HG02870 (cell line): ENCODE data around the gene BEAN1.

Experiments
- ATAC-seq: cut with Tn5 transposase; IDR thresholded peaks from one replicate; pipeline ENCODE4 v1.9.1; 2021; ENCODE audit warnings: mild to moderate bottlenecking, moderate library complexity; ENCODE audit not compliant: unreplicated experiment

The BEAN1 gene

DNA sequence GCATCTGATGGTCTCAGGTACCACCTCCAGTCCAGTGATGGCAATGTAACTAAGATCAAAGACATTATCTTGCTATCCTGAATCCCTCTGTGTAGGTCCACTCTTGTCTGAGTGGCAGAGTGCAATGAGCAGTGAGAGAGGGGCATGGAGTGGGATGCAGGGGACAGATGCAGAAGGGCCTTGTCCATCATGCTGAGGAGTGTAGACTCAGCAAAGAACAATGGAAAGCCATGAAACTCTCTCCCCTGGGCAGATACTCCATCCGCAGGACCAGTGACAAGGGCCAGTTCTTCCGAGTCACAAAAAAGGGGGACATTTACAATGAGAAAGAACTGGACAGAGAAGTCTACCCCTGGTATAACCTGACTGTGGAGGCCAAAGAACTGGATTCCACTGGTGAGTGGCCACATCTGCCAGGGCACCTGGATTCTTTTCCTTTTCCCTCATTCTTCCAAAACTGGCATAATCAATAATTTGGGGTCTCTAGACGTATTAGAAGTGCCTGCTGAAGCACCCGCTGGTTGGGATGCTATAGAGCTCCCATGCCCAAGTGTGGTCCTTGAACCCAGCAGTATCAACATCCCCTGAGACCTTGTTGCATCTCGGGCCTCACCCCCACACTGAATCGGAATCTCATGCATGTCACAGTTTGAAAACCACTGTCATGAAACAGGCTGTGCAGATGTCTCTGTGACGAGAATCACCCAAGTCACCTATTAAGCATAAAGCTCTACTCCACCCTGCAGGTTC, 31.1 kb upstream of the BEAN1 start:
- no peak for ATAC-seq

DNA sequence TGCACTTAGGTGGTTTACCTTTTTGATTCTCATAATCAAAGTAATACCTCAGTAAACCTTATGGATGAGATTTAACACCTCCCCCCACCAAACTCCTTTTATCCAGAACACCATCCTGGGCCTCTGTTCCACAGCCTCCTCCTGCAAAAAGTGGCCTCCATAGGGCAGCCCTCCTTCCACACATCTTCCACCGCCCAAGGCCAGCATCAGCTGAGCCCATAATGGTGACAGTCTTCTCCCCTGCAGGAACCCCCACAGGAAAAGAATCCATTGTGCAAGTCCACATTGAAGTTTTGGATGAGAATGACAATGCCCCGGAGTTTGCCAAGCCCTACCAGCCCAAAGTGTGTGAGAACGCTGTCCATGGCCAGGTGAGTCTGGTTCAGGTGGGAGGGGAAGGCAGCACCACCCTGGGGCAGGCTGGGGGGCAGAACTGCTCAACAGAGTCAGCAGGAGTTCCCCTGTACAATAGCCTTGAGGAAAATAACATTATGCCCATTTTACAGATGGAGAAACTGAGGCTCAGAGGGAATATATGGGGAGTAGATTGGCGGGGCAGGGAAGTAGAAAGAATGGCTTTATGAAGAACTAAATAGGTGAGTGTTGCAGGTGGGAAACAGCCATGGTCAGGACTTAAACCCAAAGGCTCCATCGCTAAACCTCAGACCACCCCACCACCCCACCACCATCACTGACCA, 29.2 kb upstream of the BEAN1 start:
- no peak for ATAC-seq

DNA sequence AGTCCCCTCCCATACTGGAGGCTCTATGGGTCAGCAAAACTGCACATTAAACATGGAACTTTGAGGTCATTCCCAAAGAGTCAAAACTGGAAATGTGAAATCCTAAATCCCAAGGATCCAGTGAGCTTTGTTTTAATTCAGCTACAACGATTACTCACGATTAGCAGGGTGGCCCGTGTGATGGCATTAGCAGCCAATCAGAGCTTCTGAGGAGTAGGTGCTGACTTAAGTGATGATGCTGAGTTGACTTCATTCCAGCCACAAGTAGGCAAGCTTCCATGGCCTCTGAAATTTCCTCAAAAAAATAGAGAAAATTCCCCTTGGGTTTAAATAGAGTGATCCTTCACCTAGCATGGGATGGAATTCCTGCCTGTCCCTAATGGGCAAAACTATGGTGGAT, 28.1 kb upstream of the BEAN1 start:
- no peak for ATAC-seq

DNA sequence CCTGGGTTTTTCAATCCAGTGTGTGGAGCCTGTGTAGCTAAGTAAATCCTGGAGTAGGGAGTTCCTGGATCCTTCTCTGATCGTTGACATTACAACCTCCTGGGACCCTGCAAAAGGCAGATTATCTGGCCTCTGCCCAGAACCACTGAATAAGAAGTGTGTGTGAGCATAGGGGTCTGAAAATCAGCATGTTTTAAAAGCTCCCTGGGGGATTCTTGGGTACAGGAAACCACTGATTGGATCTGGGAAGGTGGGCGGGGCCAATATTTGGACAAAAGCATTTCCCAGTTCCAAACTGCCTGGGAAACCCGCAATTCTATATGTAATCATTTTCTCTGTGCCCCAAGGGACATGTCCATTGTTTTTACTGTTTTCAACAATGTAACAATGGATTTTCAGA, 27.2 kb upstream of the BEAN1 start:
- no peak for ATAC-seq

DNA sequence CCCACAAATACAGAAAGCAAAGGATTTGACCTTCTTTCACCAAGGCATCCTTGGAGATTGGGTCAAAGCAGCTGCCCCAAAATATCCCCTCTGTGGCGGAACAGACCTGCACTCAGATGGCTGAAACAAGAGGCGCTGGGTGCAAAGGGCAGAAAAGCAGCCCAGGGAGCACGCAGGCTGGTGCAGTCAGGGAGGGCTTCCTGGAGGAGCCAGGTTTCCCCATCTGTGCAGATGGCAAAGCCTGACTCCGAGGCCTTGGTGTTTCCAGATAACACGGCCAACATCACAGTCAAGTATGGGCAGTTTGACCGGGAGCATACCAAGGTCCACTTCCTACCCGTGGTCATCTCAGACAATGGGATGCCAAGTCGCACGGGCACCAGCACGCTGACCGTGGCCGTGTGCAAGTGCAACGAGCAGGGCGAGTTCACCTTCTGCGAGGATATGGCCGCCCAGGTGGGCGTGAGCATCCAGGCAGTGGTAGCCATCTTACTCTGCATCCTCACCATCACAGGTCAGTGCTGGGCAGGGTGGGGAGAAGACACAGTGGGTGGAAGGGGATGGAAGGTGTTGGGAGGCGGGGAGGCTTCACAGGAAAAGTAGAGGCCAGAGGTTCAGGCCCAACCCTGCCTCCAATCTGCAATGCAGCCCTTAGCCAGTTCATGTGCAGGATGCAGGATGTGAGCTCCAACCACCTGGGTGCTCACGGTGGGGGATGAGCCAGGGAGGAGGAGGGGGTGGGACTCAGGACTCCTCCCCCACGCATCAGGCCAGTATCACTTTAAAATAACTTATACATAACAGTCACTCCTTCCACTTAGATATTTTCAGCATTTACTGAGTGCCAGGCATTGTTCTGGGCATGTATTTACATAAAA, 26.4 kb upstream of the BEAN1 start:
- no peak for ATAC-seq

DNA sequence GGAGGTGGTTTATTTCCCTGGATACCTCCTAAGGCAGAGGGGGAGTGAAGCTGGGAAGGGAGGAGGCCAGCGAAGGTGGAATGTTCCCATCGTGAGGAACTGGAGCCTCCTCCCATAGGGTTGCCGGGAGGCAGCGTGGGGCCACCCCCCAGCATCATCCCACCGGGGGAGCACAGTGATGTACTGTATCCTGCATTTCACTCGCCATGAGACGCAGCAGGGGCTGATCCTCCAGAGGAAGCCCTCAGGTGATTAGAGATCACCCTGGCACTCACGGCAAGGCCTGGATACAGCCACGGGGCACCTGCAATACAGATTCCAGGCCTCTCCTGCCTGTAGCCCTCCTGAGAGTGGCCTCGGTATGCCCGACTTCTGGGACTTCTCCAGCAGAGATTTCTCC, 25.5 kb upstream of the BEAN1 start:
- ATAC-seq: no peak

DNA sequence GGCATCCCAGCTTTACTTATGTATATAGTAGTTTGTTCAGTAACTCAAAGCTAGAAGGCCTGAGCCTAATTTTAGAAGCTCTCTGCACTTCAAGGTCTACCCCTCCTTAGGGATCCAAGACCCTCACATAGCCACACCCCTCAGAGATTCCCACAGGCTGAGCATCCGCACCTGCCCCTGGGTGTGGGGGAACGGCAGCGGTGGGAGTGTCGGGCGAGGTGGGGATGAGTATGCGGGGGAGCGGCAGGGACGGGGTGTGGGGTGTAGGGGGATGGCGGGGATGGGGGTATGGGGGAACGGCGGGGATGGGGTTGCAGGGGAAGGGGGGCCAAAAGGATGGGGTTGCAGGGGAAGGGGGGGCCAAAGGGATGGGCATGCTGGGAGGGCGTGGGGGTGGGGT, 24.9 kb upstream of the BEAN1 start:
- ATAC-seq: no peak

DNA sequence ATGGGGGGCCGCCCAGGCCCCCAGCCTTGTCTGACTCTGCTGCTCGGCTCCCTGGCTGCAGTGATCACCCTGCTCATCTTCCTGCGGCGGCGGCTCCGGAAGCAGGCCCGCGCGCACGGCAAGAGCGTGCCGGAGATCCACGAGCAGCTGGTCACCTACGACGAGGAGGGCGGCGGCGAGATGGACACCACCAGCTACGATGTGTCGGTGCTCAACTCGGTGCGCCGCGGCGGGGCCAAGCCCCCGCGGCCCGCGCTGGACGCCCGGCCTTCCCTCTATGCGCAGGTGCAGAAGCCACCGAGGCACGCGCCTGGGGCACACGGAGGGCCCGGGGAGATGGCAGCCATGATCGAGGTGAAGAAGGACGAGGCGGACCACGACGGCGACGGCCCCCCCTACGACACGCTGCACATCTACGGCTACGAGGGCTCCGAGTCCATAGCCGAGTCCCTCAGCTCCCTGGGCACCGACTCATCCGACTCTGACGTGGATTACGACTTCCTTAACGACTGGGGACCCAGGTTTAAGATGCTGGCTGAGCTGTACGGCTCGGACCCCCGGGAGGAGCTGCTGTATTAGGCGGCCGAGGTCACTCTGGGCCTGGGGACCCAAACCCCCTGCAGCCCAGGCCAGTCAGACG, 24.4 kb upstream of the BEAN1 start:
- no peak for ATAC-seq

DNA sequence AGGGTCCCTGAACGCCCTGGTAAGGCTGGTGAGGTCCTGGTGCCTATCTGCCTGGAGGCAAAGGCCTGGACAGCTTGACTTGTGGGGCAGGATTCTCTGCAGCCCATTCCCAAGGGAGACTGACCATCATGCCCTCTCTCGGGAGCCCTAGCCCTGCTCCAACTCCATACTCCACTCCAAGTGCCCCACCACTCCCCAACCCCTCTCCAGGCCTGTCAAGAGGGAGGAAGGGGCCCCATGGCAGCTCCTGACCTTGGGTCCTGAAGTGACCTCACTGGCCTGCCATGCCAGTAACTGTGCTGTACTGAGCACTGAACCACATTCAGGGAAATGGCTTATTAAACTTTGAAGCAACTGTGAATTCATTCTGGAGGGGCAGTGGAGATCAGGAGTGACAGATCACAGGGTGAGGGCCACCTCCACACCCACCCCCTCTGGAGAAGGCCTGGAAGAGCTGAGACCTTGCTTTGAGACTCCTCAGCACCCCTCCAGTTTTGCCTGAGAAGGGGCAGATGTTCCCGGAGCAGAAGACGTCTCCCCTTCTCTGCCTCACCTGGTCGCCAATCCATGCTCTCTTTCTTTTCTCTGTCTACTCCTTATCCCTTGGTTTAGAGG, 23.5 kb upstream of the BEAN1 start:
- no peak for ATAC-seq

DNA sequence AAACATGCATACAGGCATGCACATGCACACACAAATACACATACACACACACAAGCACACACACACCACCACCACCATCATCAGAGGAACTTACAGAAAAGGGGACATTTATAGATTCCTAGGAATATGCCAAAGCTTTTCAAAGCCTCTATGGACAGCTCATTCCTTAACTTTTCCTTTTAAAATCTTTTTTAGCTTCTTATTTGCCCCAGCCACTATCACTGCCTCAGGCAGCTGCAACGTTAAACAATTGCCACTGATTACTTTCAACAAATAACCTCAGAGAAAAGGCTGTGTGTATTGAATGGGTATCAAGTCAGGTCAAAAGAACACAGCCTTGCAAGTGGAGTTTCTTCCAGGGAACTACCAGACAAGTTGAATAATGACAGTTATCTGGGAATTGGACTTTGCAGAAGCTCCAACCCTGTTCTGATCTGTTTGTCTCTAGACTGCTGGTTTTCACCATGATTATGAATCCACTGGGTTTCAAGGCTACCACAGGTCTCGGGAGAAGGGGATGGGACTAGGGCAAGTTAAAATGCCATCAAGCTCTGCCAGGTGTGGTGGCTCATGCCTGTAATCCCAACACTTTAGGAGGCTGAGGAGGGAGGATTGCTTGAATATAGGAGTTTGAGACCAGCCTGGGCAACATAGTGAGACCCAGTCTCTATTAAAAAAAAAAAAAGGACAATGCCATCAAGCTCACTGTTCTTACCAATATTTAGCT, 21.9 kb upstream of the BEAN1 start:
- ATAC-seq: no peak

DNA sequence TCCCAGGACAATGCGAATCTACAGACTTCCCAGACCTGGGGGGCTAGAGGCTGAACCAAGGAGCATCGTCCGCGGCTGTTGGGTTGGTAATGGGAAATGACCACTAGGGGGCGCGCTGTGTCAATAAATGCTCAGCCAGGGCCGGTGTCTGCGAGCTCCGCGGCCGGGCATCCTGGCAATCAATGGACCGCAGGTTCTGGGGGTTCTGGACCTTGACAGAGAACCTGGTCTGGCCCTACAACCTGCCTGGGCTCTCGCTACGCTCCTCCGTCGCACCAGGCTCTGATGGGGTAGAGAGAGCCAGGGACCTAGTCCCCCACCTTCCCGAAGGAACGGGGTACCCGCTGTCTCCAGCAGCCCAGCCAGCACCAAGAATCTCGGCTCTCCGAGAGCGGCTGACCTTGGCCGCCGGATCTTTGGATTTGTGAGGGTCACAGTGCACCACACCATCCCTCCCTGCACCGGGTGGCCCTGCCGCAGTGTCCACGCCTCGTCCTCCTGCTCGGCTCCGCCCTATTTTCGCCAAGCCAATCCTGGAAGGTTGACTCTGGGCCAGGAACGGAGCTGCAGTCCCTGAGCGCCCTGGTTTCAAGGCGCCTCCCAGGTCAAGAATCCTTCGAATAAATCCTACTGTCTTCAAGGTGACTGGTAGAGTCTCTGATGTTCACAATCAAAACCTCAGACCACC, 20.4 kb upstream of the BEAN1 start:
- peak; percentile 80 for ATAC-seq

DNA sequence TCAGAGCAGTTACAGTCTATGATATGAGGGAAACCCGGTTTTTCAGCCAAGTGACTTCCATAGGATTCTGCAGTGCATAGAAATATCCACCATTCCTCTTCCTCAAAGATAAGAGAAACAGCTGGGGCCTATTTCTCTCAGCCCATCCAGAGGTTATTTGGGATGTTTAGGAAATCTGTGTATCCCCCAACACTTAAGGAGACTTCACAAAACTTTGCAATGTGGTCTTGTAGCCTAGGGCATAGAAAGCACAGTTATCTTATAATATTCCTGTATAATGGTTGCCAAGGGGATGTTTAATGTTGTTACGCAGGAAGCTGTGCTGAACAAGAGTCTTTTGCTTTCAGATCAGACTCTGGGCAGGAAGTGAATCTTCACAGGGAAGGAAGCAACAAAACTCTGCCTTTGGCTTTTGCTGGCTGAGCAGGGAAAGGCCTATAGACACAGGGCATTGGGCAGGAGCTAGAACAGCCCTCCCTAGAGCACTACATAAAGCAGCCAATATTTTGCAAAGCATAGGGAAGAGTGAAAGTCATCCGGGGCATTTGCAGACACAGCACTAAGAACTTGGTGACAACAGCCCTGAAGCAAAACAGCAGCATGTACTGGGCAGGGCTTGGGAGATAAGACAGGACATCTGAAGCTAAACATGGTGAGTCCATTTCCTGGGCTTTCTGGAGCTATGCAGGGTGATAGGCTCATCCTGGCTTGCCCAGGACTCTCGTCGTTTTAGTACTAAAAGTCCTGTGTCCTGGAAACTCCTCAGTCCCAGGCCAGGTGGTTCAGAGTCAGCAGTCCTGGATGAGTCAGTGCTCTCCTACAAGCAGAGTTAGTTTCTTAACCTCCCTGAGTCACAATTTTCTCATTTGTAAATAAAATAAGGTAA, 18.7 kb upstream of the BEAN1 start:
- ATAC-seq: peak; percentile 31

DNA sequence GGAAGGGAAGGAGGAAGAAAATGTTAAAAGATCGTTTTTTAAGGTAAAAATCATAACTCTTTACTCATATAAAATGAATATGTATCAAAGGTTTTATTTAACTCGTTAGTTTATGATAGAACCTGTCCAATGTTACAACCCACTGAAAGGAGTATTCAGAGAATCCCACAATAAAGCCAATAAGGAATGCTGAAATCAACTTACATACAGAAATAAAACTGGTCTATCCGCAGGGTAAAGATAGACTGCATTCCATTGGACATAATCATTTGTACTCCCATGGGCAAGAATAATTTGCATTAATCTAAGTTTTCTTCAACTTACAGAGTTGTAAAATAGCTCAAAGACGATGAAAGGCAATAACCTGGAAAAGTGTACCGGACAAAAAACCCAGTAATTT, 17.9 kb upstream of the BEAN1 start:
- no peak for ATAC-seq

DNA sequence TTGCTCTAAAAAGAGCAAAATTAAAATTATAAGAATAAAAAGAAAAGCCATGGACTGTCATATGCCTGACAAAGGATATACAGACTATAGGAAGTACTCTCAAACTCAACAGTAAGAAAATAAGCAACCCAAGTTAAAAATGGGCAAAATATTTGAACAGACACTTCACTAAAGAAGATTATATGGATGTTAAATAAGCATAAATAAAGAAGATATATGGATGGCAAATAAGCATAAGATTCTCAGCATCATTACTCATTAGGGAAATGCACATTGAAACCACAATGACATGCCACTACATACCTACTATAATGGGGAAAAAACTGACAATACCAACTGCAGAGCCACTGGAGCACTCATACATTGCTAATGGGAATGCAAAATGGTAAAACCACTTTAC, 14.9 kb upstream of the BEAN1 start:
- no peak for ATAC-seq

DNA sequence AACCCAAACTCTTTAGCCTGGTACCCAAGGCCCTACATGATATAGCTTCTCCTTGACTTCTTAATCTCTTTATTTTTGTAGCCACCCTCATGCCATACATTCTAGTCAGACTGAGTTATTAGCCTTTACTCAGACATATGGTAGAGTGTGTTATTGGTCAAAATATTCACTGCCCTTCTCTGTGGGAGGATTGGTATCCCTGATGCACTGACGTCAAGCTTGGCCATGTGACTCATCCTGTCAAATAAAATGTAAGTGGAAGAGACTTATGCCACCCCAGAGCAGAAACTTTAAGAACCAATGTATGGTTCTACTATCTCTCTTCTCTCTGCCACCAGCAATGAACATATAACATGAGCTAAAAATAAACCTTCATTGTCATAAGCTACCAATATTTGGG, 12.2 kb upstream of the BEAN1 start:
- no peak for ATAC-seq

DNA sequence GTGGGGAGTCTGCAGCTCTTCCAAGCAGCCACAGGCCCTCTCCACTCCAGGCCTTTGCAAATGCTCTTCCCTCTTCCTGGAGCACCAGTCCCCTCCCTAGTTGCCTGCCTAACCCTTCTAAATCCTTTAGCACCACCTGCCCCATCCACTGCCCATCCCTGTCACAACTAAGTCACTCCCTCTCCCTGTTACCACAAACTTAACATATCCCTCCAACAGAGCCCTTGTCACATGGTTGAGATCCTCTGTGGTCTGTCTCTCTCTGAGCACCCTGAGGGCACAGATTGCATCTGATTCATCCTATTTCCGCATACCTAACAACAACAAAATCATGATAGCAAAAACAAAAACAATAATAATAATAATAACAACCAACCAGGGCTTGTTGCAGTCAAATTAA, 11.0 kb upstream of the BEAN1 start:
- no peak for ATAC-seq

DNA sequence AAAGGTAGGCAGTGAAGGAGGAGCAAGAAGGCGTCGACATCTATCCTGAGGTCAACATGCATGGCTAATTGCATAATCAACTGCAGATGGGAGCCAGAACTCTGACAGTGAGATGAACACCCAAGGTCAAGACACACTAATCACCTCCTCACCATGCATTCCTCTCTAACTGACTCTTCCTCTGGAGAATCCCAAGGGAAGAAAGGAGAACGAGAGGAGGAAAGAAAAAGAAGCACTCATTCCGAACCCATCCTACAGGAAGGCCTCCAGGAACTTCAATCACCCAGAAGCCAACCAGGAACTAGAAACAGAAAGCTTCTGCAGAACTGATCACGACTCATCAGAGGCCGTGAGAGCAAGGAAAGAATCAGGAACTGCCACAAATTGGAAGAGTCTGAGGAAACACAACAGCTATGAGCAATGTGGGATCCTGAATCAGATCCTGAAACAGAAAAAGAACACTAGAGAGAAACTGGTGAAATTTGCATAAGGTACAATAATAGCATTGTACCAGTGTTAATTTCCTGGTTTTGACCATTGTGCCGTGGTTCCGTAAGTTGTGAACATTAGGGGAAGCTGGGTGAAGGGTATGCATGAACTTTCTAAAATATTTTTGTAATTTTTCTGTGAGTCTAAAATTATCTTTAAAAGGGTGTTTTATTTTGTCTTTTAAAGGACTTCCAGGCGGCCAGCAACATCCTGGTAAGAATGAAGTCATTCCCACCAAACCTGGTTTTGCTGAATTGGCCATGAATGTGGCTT, 10.0 kb upstream of the BEAN1 start:
- ATAC-seq: no peak
